ENCODE results near the gene ADAMTS1.

Gene ADAMTS1

DNA sequence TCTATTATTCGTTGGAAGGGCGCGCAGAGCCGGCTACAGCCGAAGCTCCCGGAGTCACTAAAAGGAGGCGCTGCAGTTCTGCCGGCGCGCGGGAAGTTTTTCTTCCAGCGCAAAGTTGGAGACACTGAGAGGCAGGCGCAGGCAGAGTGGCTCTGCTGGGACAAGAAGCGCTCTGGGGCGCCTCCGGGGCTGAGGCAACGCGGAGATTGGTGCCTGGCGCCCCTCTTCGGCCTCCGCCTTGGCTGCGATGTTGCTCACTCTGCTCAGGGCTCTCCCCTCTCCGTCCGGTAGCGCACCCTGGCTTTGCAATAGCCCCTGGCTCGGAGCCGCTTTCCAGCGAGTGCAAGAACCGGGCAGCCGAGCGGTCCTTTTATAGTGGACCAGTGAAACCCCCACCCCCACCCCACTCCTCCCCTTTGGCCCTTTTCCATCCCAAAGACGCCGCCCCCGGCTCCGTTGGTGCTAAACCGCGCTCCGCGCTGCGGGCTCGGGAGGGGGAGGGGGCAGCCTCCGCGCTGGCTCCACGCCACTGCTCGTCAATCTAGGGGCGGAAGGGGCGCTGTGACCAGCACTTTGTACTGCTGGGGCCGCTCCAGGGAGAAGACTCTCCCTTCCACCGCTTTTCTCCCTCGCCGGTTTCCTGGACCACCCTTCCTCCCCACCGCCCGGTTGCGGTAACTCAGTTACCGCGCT, at the start of gene ADAMTS1:
Gene ADAMTS1 (minus strand): TSS at position 344 of the 693 bp plus-strand sequence. CDS start 455 bp downstream, outside the sequence.
- Histone ChIP-seq H3K9me3 (no peaks in the 10 kb centered on the region), H3K36me3 (peaks cover 22 to 24% (median 24%) of the 10 kb centered on the region in 3 donors), H3K4me3 (peak within 1 kb of the TSS; percentile 79 to 82), H3K27me3 (no peaks in the 10 kb centered on the region), H3K4me1 (peaks cover 0 to 34% (median 7%) of the 10 kb centered on the region in 4 donors), H3K27ac (peak within 1 kb of the TSS; percentile 89 to 95)
- intact Hi-C loops (cut with DNase I; ENCODE audit: low total_unique reads): loop anchor here (5.0 kb wide), 2 partner anchors 73 to 1902 kb away; no protein-coding TSS in a partner anchor
- peak; percentile 93 to 97 for DNase-seq
- TF ChIP-seq, protein P1, sequence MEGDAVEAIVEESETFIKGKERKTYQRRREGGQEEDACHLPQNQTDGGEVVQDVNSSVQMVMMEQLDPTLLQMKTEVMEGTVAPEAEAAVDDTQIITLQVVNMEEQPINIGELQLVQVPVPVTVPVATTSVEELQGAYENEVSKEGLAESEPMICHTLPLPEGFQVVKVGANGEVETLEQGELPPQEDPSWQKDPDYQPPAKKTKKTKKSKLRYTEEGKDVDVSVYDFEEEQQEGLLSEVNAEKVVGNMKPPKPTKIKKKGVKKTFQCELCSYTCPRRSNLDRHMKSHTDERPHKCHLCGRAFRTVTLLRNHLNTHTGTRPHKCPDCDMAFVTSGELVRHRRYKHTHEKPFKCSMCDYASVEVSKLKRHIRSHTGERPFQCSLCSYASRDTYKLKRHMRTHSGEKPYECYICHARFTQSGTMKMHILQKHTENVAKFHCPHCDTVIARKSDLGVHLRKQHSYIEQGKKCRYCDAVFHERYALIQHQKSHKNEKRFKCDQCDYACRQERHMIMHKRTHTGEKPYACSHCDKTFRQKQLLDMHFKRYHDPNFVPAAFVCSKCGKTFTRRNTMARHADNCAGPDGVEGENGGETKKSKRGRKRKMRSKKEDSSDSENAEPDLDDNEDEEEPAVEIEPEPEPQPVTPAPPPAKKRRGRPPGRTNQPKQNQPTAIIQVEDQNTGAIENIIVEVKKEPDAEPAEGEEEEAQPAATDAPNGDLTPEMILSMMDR (IDR thresholded peaks at IDR 0.05): no peak

DNA sequence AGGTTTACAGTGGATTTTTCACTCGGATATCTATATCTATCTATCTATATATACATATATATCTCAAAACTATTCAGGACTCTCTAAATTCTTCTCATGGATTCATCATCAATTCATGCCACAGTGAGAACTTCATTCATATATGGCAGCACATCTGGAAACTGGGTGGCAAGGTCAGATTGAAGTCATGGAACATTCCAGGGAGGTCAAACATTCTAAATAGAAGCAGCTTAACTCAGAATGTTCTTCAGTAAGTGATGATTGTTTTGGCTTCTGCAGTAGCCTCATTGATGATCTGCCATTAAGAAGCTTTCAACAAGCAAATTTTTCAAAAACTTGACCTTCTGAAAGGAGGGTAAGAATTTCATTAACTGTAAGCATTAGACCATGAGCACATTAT, 46.9 kb upstream of the ADAMTS1 start:
- TF ChIP-seq, protein P1 (IDR thresholded peaks at IDR 0.05): no peak

DNA sequence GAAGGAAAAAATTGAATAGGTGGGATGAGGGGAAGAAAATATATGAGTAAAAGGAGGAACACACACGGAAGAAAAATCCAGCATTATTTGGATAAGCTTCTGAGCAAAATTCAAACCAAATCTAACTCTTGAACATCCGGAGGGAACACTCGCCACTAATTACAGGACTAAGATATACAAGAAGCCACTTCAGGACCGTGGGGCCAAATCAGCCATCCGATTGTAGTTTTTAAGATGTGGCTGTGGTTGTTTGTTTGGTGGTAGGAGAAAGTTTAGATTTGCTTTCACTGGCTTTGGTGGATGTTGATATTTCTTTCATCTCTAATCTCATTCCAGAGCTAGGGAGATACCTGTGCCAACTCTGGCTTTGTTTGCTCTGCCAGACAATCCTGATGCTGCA, 43.7 kb upstream of the ADAMTS1 start:
- TF ChIP-seq, protein P1 (IDR thresholded peaks at IDR 0.05): no peak
- intact Hi-C loops (cut with DNase I; ENCODE audit: low total_unique reads): no loop called here
- H3K4me1 ChIP-seq: peaks cover 0 to 28% (median 0%) of the 10 kb centered on the region in 4 donors
- H3K9me3 ChIP-seq: no peaks in the 10 kb centered on the region
- H3K27me3 ChIP-seq: no peaks in the 10 kb centered on the region
- no peak for DNase-seq
- no peaks in the 10 kb centered on the region for H3K36me3 ChIP-seq
- H3K27ac ChIP-seq: no peak overlapping the region
- no peak overlapping the region for H3K4me3 ChIP-seq

More for the DNA sequence above, 46.9 kb upstream of the ADAMTS1 start:
- no peak for DNase-seq
- H3K4me1 ChIP-seq: peaks cover 0 to 26% (median 0%) of the 10 kb centered on the region in 4 donors
- H3K27ac ChIP-seq: no peak overlapping the region
- H3K36me3 ChIP-seq: no peaks in the 10 kb centered on the region
- H3K27me3 ChIP-seq: no peaks in the 10 kb centered on the region
- H3K4me3 ChIP-seq: no peak overlapping the region
- no peaks in the 10 kb centered on the region for H3K9me3 ChIP-seq
- intact Hi-C loops (cut with DNase I; ENCODE audit: low total_unique reads): no loop called here

DNA sequence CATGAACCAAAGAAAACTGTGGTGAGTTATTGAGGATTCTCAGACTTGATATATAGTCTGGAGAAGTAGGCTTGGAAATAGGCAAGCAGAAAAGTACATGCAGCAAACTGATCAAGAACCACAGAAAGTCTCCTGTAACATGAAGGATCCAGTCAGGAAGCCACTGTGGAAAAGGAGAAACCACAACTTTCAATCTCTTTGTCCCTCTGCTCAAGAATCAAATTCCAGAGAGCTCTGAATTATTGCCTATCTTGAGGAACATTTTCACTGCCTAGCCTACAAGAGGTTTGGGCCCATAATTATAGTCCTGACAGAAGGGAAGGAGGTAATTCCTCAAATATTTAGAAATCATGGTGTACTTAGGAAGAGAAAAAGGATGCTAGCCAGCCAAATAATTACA, 43.0 kb upstream of the ADAMTS1 start:
- no peak for DNase-seq
- Histone ChIP-seq H3K9me3 (no peaks in the 10 kb centered on the region), H3K27ac (no peak overlapping the region), H3K27me3 (no peaks in the 10 kb centered on the region), H3K4me1 (peaks cover 0 to 28% (median 0%) of the 10 kb centered on the region in 4 donors), H3K36me3 (no peaks in the 10 kb centered on the region), H3K4me3 (no peak overlapping the region)
- TF ChIP-seq, protein P1 (IDR thresholded peaks at IDR 0.05): no peak
- intact Hi-C loops (cut with DNase I; ENCODE audit: low total_unique reads): no loop called here

DNA sequence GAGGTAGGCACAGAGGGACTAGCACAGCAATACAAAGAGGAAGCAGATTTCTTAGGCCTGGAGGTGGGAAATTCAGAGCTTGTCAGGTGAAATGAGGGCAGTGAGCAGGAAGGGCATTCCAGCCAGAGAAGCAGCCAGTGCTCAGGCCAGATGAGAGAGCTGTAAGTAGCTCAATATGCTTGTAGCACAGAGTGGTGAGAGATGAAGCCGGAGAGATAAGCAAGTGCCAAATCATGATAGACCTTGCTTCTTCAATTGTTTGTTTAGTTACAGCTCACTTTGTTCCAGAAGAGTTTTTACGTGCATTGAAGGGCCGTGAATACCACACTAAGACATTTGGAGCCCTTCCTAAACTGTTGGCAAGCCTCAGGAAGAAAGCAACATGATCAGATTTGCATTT, 42.0 kb upstream of the ADAMTS1 start:
- H3K36me3 ChIP-seq: no peaks in the 10 kb centered on the region
- H3K27ac ChIP-seq: no peak overlapping the region
- DNase-seq: no peak
- TF ChIP-seq, protein P1 (IDR thresholded peaks at IDR 0.05): no peak
- no peaks in the 10 kb centered on the region for H3K27me3 ChIP-seq
- H3K4me1 ChIP-seq: peaks cover 0 to 25% (median 0%) of the 10 kb centered on the region in 4 donors
- intact Hi-C loops (cut with DNase I; ENCODE audit: low total_unique reads): no loop called here
- H3K9me3 ChIP-seq: no peaks in the 10 kb centered on the region
- H3K4me3 ChIP-seq: no peak overlapping the region

All from tibial artery (tissue), 4 donors.